Measurements from ENCODE around the gene ARHGEF7.

The ARHGEF7 gene

GRCh38 chr13:111316161-111316730 is 201.1 kb downstream of the ARHGEF7 start:
- no peak for DNase-seq

DNA sequence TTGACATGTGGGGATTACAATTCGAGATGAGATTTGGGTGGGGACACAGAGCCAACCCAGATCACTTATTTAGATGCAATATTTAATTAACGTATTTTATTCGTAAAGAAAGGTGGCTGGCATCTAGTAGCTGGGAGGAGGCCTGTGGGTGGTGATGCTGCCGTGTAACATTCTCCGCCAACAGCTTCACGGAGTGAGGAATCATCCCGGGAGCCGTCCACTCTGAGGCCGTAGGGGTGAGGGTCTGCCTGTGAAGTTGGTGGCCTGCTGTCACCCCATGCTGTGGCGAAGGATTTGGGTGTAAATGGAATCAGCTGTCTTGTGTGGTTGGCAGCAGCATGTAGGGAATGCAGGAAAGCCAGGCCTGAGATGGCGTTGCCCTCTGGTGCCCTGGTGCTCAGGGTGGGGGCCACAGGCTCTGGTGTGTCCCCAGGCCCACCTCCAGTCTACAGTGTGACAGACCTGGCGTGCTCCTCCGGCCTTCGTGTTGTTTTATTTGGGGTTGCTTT is 202.0 kb downstream of the ARHGEF7 start:
- no peak for DNase-seq

DNA sequence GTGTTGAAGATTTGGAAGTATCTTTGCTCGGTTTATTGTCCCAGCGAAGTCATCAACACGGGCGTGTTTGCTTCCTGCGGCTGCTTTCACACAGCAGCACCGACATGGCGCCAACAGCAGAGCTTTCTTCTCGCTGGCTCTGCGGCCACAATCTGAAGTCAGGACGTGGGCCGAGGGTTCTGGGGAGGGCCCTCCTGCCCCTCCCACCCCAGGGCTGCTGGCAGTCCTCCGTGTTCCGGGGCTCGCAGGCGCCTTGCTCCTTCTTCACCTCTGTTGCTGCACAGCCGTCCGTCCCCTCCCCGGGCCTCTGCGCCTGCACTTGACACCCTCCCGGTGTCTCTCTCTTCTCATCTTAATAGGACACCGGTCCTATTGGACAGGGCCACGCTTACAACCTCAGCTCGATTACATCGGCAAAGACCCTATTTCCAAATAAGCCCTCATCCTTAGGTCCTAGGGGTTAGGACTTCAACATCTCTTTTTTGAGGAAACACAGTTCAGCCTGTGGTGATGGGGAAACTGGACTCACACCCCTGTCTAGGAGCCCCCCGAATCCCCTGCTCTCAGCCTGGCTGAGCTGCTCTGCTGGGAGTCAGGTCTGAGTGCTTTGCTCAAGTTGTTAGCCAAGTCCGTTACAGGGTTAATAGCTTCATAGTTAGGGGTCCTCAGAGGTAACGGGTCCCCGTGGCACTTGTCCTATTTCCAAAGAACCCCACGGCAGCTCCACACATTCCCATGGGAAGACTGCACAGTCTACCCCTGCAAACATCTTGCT is 202.6 kb downstream of the ARHGEF7 start:
- no peak for DNase-seq

DNA sequence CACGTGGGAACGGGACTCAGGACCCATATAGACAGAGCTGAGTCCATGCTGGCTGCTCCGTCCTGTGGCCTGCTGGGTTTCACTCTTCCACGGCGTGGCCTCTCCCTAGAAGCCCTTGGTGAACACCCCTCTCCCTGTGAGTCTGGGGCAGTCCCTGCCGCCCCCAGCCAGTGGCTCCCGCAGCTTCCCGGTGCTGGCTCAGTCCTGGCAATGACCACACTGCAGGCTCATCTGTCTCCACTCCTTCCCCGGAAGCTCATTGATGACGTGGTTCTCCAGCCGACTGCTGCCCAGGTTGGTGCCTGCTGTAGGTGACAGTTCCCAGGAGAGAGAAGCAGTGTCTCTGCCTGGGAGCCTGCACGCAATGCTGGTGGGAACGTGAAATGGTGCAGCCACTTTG is 203.3 kb downstream of the ARHGEF7 start:
- DNase-seq: no peak

- no peak for DNase-seq
These were observed 204.4 kb downstream of the ARHGEF7 start for GRCh38 chr13:111319521-111319920.

DNA sequence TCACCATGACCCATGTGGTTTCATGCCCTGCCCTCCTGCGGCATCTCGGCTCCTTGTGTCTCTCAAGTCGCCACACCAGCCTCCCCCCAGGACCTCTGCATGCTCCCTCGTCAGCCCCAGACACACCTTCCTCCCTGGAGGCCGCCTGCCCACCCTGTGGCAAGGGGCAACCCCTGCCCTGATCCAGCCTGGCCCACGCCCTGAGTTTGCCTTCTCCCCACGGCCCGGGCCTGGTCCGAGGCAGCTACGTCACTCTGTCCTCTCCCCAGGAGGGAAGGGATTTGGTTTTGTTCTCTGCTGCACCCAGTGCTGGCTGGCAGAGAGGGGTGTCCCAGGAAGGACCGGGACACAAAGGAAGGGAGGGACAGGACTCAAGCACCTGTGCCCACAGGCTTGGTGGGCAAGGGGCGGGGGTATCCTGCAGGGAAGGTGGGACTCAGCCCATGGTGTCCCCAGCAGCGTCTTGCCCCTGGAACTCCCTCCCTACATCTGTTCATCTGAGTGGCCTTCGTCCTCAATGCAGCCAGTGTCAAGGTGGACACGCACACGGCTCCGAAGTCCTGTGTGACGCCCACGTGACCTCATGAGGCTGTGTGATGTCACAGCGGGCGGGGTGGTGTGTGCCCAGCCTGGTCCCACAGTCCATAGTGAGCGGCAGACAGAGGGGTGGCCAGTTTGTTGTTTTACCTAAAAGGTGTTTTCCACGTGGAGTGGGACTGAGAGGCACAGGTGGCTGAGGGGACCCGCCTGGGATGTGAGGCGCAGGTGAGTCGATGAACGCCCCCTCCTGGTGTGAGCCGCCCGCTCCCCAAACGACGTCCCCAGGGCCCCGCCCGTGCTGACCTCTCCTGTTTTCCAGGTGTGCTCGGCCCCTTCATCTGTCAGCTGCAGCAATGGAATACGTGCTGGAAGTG is 205.1 kb downstream of the ARHGEF7 start, which contains the start of gene TEX29:
TSS of gene TEX29 (plus strand) at position 645 of the 914 bp plus-strand sequence. CDS start at position 894, 249 bp downstream.
- no peak for DNase-seq

DNA sequence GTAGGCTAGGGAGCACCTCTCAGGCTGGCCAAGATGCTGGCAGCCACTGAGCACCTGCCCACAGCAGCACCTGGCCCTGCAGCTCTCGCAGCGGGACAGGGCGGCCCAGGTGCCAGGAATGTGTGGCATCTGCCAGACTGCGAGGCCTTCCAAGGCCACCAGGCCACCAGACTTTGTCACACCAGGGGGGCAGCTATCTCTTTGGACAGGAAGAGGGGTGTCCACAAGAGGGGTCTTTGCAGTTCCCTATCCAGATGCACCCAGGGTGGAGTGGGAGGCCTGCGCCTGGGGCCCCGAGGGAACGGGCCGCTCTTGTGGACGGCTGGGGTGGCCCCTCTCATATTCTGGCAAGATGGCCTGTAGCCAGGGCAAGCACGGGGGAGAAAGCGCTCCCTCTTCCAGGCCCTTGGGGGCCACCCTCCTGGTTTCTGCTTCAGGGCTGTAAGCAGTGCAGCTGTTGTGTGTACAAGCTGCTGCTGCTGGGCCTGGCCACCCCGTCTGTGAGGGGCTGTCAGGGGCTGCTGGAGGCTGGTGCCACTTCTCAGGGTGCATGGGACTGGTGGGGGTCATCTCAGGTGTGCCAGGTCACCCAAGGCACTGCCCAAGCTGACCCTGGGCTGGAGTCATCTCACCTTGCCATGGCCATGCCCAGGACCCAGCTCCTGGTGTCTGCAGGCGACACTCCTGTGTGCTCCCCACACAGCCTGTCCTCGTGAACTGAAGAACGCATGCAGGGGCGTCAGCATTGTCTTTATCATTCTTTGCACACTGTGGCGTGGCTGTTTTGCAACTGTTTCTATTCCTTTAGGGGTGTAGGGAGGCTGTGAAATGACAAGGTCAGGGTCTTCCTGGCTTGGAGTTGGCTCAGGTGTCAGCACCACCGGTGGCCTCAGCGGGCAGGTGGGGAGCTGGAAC is 207.1 kb downstream of the ARHGEF7 start:
- no peak for DNase-seq

DNA sequence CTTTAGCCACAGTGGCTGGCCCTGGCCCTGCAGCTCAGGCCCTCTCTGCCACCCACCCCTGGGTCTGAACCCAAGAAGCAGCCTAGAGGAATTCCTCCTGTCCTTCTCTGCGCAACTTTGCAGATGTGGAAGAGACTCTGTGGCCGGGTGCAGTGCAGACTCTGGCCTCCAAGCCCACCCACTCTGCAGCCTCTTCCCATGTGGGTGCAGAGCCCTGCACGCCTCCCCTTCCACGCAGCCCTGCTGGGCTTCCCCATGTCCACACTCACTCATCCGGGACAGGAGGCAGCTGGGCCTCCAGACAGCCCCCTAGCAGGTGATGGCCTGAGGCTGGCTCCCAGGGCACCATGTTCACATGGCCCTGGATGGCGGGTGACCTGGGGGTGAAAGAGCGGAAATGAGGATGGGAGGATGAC is 207.8 kb downstream of the ARHGEF7 start:
- no peak for DNase-seq

GRCh38 chr13:111323549-111323948 is 208.4 kb downstream of the ARHGEF7 start:
- no peak for DNase-seq

GRCh38 chr13:111323950-111324651 is 209.0 kb downstream of the ARHGEF7 start:
- DNase-seq: no peak

GRCh38 chr13:111324736-111325135 is 209.6 kb downstream of the ARHGEF7 start:
- DNase-seq: no peak

DNA sequence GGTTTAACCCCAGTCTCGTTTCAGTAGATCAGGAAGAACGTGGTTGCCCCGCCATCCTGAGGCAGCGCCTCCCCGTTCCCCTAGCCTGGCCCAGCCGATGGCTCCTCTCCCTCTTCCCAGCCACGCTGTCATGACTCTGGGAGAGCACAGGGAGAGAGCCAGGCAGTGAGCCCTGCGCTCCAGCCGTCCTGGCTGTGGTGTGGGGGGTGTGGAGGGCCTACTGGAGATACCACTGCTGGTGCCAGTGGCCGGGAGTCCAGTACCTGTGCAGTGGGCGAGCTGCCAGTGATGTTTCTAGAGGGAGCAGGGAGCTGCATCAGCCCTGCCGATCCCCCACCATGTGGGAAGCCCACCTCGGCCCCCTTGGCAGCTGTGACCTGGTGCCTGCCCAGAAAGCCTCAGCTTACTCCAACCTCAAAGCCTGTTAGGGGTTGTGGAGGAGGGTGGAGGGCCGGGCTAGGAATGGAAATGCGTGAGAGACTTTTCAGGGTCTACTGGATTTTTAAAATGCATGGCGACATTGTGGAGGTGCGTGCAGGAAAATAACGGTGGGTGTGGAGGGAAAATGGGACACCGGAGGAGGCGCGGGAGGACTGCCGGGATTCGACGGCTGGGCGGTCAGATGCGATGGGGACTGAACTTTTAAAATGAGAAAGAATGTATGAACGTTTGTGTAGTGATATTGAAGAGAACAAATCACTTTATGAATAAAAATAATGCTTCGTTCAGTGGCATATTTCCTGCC is 210.2 kb downstream of the ARHGEF7 start:
- DNase-seq: no peak

GRCh38 chr13:111325941-111326620 is 211.0 kb downstream of the ARHGEF7 start:
- DNase-seq: no peak

DNA sequence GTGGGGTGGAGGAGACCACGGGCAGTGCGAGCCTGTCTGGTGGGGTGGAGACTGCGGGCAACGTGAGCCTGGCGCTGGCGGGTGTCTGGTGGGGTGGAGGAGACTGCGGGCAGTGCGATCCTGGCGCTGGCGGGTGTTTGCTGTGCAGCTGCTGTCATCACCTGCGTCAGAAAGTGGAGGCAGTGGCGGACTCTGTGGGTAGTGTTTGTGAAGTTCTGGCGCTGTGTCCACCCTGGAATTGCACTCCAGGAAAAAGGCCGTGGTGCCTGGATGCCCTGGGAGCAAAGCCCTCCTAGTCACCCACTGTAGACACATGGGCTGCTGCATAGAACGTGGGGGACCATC is 211.5 kb downstream of the ARHGEF7 start:
- no peak for DNase-seq

DNA sequence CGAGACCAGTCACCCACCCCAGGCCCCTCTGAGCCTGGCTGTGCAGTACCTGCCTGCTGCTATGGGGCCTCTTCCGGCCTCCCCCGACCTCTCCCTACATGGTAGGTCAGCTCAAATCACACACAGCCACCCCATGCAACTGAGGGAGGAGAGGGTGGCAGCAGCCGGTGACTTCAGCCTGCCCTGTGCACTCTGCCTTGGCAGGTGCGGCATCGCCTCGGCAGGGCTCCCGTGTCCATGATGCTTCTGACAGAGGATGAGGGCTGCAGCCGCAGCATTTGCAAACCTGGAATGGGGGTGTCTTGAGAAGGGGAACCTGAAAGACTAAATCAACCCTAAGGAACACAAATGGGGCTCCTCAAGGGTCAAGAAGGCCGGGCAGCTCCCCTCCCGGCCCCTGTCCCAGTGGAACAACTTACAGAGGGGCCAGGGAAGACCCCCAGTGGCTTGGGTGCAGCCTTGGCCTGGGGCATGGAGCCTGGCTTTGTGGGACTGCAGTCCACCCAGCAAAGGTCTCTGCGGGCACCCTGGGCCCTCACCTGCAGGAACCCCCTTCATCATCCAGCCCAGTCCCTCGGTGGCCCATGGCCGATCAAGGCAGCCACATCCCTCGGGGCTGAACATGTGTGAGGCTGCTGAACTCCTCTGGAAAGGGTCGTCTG is 212.0 kb downstream of the ARHGEF7 start:
- DNase-seq: no peak

GRCh38 chr13:111327730-111328573 is 212.8 kb downstream of the ARHGEF7 start:
- no peak for DNase-seq

- DNase-seq: no peak
These were observed 213.7 kb downstream of the ARHGEF7 start for GRCh38 chr13:111328574-111329410.

GRCh38 chr13:111329641-111330040 is 214.5 kb downstream of the ARHGEF7 start:
- no peak for DNase-seq
